ENCODE results near the gene TMUB2. TPM values are rescaled to one million over a fixed set of nuclear protein-coding genes. Genes with fewer than 3 reads are reported as not detected.
A peak's percentile ranks its signal among the peaks of the same experiment; 100 is the strongest.

The TMUB2 gene
- total RNA-seq, 1 donor from 2014 or later = 26.0 TPM

GRCh38 chr17:44203731-44204440, 17.1 kb downstream of the TMUB2 start:
- DNase-seq = no peak

GRCh38 chr17:44204441-44204882, 17.7 kb downstream of the TMUB2 start:
- no peak for DNase-seq

- no peak for DNase-seq
Observed at GRCh38 chr17:44205962-44206824, 19.4 kb downstream of the TMUB2 start.

GRCh38 chr17:44206825-44207155, 20.0 kb downstream of the TMUB2 start:
- DNase-seq = no peak

GRCh38 chr17:44207319-44207718, 20.5 kb downstream of the TMUB2 start:
- DNase-seq = no peak

GRCh38 chr17:44207743-44208142, 21.0 kb downstream of the TMUB2 start:
- no peak for DNase-seq

- DNase-seq = no peak
Observed at GRCh38 chr17:44209786-44210341, 23.1 kb downstream of the TMUB2 start.

- DNase-seq = peak; percentile 75
Observed at GRCh38 chr17:44210342-44211192, 23.8 kb downstream of the TMUB2 start.

- DNase-seq = no peak
Observed at GRCh38 chr17:44211281-44212265, 24.8 kb downstream of the TMUB2 start.

GRCh38 chr17:44212507-44213402, 26.0 kb downstream of the TMUB2 start:
- no peak for DNase-seq

GRCh38 chr17:44213403-44214229, 26.8 kb downstream of the TMUB2 start:
- DNase-seq = no peak

- DNase-seq = no peak
Observed at GRCh38 chr17:44214230-44214494, 27.4 kb downstream of the TMUB2 start.

- DNase-seq = no peak
Observed at GRCh38 chr17:44214896-44215295, 28.1 kb downstream of the TMUB2 start.

GRCh38 chr17:44216173-44216572, 29.4 kb downstream of the TMUB2 start:
- DNase-seq = no peak

- no peak for DNase-seq
Observed at GRCh38 chr17:44216694-44217093, 29.9 kb downstream of the TMUB2 start.

- no peak for DNase-seq
Observed at GRCh38 chr17:44217738-44218343, 31.1 kb downstream of the TMUB2 start.

- DNase-seq = peak; percentile 77
Observed at GRCh38 chr17:44218344-44219107, 31.8 kb downstream of the TMUB2 start.

GRCh38 chr17:44219108-44219615, 32.4 kb downstream of the TMUB2 start:
- peak; percentile 61 for DNase-seq
